ENCODE data around the gene MAP4K3.

- no peak for TF ChIP-seq CTCF (conservative IDR thresholded peaks at IDR 0.05; ENCODE audit: low read length)
- TF ChIP-seq EZH2phosphoT487 (IDR thresholded peaks at IDR 0.05; ENCODE audit: borderline replicate concordance, low read depth, low read length) = no peak
Observed at GRCh38 chr2:39373181-39373802, 63.8 kb downstream of the MAP4K3 start.
